Endothelial cell of umbilical vein (primary cell): Measurements from ENCODE around the gene TMEM178B. TPM values are rescaled to one million over a fixed set of nuclear protein-coding genes. Genes with fewer than 3 reads are reported as not detected.

Experiments used
- BruUV-seq: library from RNA; stranded (reverse); fragments of 400-500 nt; replicated peaks from 2 replicates; lab custom pipeline; 2021; lab: Mats Ljungman, UMichigan
- CTCF ChIA-PET: fragments of 300-600, 350-600 bp; sonication (Branson Sonifier 250); formaldehyde crosslinking; loops from one replicate; lab custom pipeline; 2021; ENCODE audit warnings: antibody characterized with exemption, inconsistent platforms; lab: Charles Lee
- POLR2A ChIA-PET: fragments of 300-600, 350-600 bp; sonication (Branson Sonifier 250); formaldehyde crosslinking; loops from one replicate; lab custom pipeline; 2021; ENCODE audit warnings: antibody characterized with exemption, inconsistent platforms; lab: Charles Lee
- DNase-seq: peaks from one replicate; pipeline ENCODE4 v3.0.0-alpha.2; 2011; ENCODE audit warnings: low read depth, low spot score
- FAIRE-seq: peaks from 2 replicates; lab custom pipeline; 2011; peaks lifted over from hg19 to GRCh38; lab: Jason Lieb, UNC
- H2AFZ ChIP-seq: 2 replicates; pipeline ENCODE4 v1.6.0; 2012; ENCODE audit warnings: low read depth, low read length, control low read depth, inconsistent platforms
- H3K27ac ChIP-seq: 2 replicates; pipeline ENCODE4 v1.5.1; 2011; ENCODE audit warnings: low read depth, mild to moderate bottlenecking, control low read depth, low read length, moderate library complexity; ENCODE audit not compliant: insufficient read depth
- H3K27me3 ChIP-seq, 2 experiments: 2 replicates each; pipeline versions ENCODE4 v1.6.0 to v1.6.1; 2011; ENCODE audit warnings: low read length in 2 of 2, mixed read lengths in 1 of 2; ENCODE audit not compliant: control insufficient read depth in 2 of 2, insufficient read depth in 2 of 2
- H3K36me3 ChIP-seq, 2 experiments: 2 replicates in 1 of 2; 3 replicates in 1 of 2; pipeline ENCODE4 v1.5.1; 2011; ENCODE audit warnings: low read length in 2 of 2, mild to moderate bottlenecking in 1 of 2, moderate library complexity in 1 of 2; ENCODE audit not compliant: control insufficient read depth in 2 of 2, insufficient read depth in 2 of 2; ENCODE audit errors: extremely low read depth in 1 of 2
- H3K4me1 ChIP-seq: 3 replicates; pipeline ENCODE4 v1.5.1; 2011; ENCODE audit warnings: mild to moderate bottlenecking, low read length; ENCODE audit not compliant: control insufficient read depth, insufficient read depth; ENCODE audit errors: extremely low read depth
- H3K4me2 ChIP-seq: 2 replicates; pipeline ENCODE4 v1.6.1; 2011; ENCODE audit warnings: low read length, control low read depth, mixed read lengths; ENCODE audit not compliant: insufficient read depth
- H3K4me3 ChIP-seq, 3 experiments: fragments of 200-600 bp in 1 of 3; sonication (generic), shearing (Covaris generic) in 1 of 3; replicated peaks in 1 of 3; 2 replicates each; pipeline ENCODE4 v1.5.1; 2011 to 2016; ENCODE audit warnings: control low read depth in 3 of 3, low read length in 3 of 3, mild to moderate bottlenecking in 2 of 3, inconsistent platforms in 1 of 3, low read depth in 1 of 3, moderate library complexity in 1 of 3; ENCODE audit not compliant: insufficient read depth in 1 of 3
- H3K79me2 ChIP-seq: 2 replicates; pipeline ENCODE4 v1.6.0; 2012; ENCODE audit warnings: low read length, inconsistent platforms; ENCODE audit not compliant: control insufficient read depth, insufficient read depth
- H3K9ac ChIP-seq: replicated peaks from 2 replicates; pipeline ENCODE3; 2011; ENCODE audit warnings: low read length, control low read depth; ENCODE audit not compliant: insufficient read depth; ENCODE audit errors: extremely low read depth
- H3K9me1 ChIP-seq: replicated peaks from 3 replicates; pipeline ENCODE4 v1.6.0; 2011; ENCODE audit warnings: mild to moderate bottlenecking, low read length; ENCODE audit not compliant: control insufficient read depth, insufficient read depth; ENCODE audit errors: extremely low read depth
- H3K9me3 ChIP-seq: replicated peaks from 2 replicates; pipeline ENCODE4 v1.5.1; 2012; ENCODE audit warnings: low read length, inconsistent platforms; ENCODE audit not compliant: control insufficient read depth, insufficient read depth
- H4K20me1 ChIP-seq: replicated peaks from 2 replicates; pipeline ENCODE3; 2011; ENCODE audit warnings: mild to moderate bottlenecking, low read length; ENCODE audit not compliant: control insufficient read depth, insufficient read depth; ENCODE audit errors: extremely low read depth
- CTCF ChIP-seq, 2 donors: IDR thresholded peaks; 1 replicate in 1 of 2; 2 replicates in 1 of 2; pipeline ENCODE4 v1.5.1; 2011; ENCODE audit warnings: low read length in 2 of 2, mild to moderate bottlenecking in 2 of 2, moderate library complexity in 2 of 2, control low read depth in 1 of 2, inconsistent platforms in 1 of 2, low read depth in 1 of 2; ENCODE audit not compliant: insufficient read depth in 1 of 2; ENCODE audit errors: extremely low read depth in 1 of 2
- EZH2 ChIP-seq: IDR thresholded peaks from 2 replicates; pipeline ENCODE4 v1.6.1; 2012; ENCODE audit warnings: borderline replicate concordance, low read depth, mild to moderate bottlenecking, moderate library complexity, low read length, inconsistent platforms; ENCODE audit not compliant: severe bottlenecking
- FOS ChIP-seq: IDR thresholded peaks from 2 replicates; pipeline ENCODE4 v1.6.1; 2011; ENCODE audit warnings: mild to moderate bottlenecking, low read length, moderate library complexity, borderline replicate concordance; ENCODE audit not compliant: insufficient read depth
- GATA2 ChIP-seq: IDR thresholded peaks from 2 replicates; pipeline ENCODE4 v1.7.0; 2011; ENCODE audit warnings: low read depth, mild to moderate bottlenecking, moderate library complexity, mixed read lengths, low read length; ENCODE audit not compliant: insufficient read length, insufficient read depth
- JUN ChIP-seq: IDR thresholded peaks from 2 replicates; pipeline ENCODE4 v1.6.1; 2011; ENCODE audit warnings: borderline replicate concordance, low read depth; ENCODE audit not compliant: insufficient read length, insufficient read depth
- MYC ChIP-seq: IDR thresholded peaks from one replicate; pipeline ENCODE4 v1.6.1; 2011; ENCODE audit warnings: mild to moderate bottlenecking, low read depth, low read length
- POLR2A ChIP-seq: IDR thresholded peaks from 2 replicates; pipeline ENCODE4 v1.6.1; 2012; ENCODE audit warnings: low read depth, mild to moderate bottlenecking, control low read depth, low read length
- POLR2AphosphoS5 ChIP-seq: IDR thresholded peaks from 2 replicates; pipeline ENCODE4 v1.6.1; 2012; ENCODE audit warnings: low read depth, mild to moderate bottlenecking, control low read depth, low read length, moderate library complexity; ENCODE audit not compliant: insufficient read depth
- dilution Hi-C: fragments of 300-500 bp; cut with MboI; formaldehyde crosslinking; loops from one replicate; pipeline ENCODE4 v1.15.0; 2019; ENCODE audit warnings: low sequenced_read_pairs; ENCODE audit not compliant: extremely low pct_ligation_motif_present
- intact Hi-C: fragments of 100-400 bp; cut with micrococcal nuclease; formaldehyde crosslinking; loops from one replicate; pipeline ENCODE4 v1.10.0; 2022
- polyA plus RNA-seq, 4 experiments: library from polyadenylated mRNA; depleted of rRNA in 3 of 4; stranded (reverse) in 3 of 4; unstranded in 1 of 4; fragments of >200 nt; gene quantifications; 2 replicates each; pipeline versions ENCODE4 v1.2.1 to v1.2.3, GENCODE V29; 2011 to 2012; ENCODE audit warnings: missing spikeins in 1 of 4
- total RNA-seq: library from RNA; stranded (reverse); gene quantifications from 2 replicates; pipeline ENCODE4 v1.2.3, GENCODE V29; 2021
- TF ChIP-seq, protein P1 (sequence below): IDR thresholded peaks from 2 replicates; pipeline ENCODE4 v1.6.1; 2011; ENCODE audit not compliant: insufficient read depth, insufficient read length

The TMEM178B gene
- total and polyA plus RNA-seq, 2 donors (not counting 3 experiments of a cell fraction or from before 2014, with no cell fraction given): not detected

- no peaks in the 10 kb centered on the region for H3K79me2 ChIP-seq
- H2AFZ ChIP-seq: no peak overlapping the region
- DNase-seq: no peak
- no peak overlapping the region for H3K27ac ChIP-seq
- H3K9me1 ChIP-seq: no peaks in the 10 kb centered on the region
- CTCF ChIA-PET: no interaction called here
- no peak overlapping the region for H3K4me3 ChIP-seq
- no peaks in the 10 kb centered on the region for H3K27me3 ChIP-seq
- H3K4me2 ChIP-seq: no peak overlapping the region
- no peak overlapping the region for H3K9ac ChIP-seq
- no TSS peak for BruUV-seq
- no peaks in the 10 kb centered on the region for H3K9me3 ChIP-seq
- TF ChIP-seq, protein P1, sequence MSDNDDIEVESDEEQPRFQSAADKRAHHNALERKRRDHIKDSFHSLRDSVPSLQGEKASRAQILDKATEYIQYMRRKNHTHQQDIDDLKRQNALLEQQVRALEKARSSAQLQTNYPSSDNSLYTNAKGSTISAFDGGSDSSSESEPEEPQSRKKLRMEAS: no peak
- TF ChIP-seq CTCF (IDR thresholded peaks at IDR 0.05; ENCODE audit: extremely low read depth in 1 of 2, insufficient read depth in 1 of 2, low read depth in 1 of 2, low read length in 2 of 2) (no peak), EZH2 (no peak), MYC (no peak), JUN (no peak), POLR2A (no peak), POLR2AphosphoS5 (no peak), FOS (no peak), GATA2 (no peak)
- H4K20me1 ChIP-seq: no peaks in the 10 kb centered on the region
- dilution Hi-C loops (no loop called here), intact Hi-C loops (no loop called here)
- POLR2A ChIA-PET: no interaction called here
- H3K4me1 ChIP-seq: no peaks in the 10 kb centered on the region
- FAIRE-seq: no peak
- H3K36me3 ChIP-seq: no peaks in the 10 kb centered on the region
Observed at GRCh38 chr7:141431711-141432110, 357.8 kb downstream of the TMEM178B start.
